OCI-M2 (cell line): Measurements from ENCODE around the gene TRIM32.

Source experiments
- DNase-seq: peaks from one replicate; lab custom pipeline; 2025; ENCODE audit not compliant: unreplicated experiment; lab: John Stamatoyannopoulos, UW

TRIM32 gene, protein sequence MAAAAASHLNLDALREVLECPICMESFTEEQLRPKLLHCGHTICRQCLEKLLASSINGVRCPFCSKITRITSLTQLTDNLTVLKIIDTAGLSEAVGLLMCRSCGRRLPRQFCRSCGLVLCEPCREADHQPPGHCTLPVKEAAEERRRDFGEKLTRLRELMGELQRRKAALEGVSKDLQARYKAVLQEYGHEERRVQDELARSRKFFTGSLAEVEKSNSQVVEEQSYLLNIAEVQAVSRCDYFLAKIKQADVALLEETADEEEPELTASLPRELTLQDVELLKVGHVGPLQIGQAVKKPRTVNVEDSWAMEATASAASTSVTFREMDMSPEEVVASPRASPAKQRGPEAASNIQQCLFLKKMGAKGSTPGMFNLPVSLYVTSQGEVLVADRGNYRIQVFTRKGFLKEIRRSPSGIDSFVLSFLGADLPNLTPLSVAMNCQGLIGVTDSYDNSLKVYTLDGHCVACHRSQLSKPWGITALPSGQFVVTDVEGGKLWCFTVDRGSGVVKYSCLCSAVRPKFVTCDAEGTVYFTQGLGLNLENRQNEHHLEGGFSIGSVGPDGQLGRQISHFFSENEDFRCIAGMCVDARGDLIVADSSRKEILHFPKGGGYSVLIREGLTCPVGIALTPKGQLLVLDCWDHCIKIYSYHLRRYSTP

DNA sequence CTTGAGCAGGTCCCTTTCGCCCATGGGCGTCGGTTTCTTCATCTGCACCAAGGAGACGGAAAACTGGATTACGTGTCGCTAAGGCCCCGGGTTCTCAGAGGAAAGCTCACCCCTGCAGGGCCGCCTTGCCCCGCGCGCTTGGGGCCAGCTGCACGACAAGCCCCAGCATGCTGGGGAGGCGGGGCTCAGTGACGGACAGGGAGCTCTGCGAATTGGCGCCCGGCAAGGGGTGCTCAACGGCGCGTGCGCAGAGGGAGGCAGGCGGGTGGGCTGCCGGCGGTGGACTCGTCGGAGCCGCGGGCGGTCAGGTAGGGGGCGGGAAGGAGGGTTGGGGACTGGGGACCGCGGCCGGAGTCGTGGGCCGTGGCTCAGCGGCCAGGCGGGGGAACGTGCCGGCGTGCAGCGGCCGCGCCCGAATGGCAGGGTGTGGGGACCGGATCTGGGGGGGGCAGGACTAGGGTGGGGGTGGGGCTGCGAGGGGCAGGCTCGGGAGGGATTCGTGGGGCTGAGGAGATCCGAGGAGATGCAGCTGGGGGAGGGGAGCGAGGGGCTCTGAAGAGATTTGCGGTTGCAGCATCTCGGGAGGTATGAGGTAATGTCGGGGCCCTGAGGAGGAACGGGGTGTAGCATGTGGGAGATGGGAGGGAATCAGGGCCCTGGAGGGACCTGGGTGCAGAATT, at the start of gene TRIM32:
TSS of gene TRIM32 (plus strand) at position 232 of the 680 bp plus-strand sequence. CDS start 10,438 bp downstream, outside the sequence.
- DNase-seq: no peak

DNA sequence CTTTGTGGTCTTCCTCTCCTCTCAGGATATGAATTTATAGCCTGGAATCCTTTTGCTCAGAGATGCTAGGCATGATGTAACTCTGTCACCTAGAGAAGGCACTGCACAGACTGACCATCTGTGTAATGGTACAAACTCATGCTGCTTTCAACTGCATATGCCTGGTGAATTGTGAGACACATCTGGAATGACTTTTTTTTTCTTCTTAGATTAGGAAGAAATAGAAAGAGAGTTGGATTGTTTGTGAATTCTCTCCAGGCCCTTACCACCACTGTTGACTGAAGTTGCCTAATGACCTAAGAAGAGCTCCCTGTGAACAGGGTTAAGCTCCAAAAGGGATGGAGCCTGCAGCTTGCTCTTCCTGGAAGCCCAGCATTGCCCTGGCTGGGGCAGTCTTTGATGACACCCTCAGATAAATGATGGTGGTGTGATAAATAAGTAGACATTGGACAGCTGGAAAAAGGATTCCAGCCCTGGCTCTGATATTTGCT, 47.8 kb upstream of the TRIM32 start:
- no peak for DNase-seq

DNA sequence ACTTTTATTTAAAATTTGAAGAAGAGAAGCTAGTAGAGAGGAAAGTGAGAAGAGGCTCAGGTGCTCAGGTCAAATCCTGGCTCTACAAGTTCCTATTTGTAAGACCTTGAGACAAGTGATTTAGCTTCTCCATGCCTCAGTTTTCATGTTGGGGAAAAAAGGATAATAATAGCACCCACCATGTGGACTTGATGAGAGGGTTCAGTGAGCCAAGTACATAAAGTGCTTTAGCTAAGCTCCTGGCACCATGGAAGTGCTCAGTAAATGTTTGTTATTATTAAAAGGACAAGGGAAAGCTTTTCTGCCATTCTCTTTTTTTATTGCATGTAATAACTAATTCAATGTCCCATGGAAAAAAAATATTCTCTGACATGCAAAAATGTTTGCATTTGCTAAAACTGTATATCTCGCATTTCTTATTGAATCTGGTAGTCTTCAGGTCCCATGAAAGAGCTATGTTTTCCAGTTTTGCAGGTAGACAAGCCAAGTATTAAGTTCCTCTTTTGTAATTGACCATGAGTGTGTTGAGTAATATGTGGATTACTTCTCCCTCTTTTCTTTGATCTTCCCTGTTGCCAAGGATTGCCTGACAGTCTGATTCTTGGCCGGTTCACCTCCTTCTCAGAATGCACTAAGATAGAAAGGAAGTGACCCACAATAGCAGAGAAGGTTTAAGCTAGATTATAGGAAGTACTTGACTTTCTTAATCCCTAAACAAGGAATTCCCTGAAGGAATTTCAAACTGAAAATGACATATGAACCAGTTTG, 45.6 kb upstream of the TRIM32 start:
- DNase-seq: no peak

DNA sequence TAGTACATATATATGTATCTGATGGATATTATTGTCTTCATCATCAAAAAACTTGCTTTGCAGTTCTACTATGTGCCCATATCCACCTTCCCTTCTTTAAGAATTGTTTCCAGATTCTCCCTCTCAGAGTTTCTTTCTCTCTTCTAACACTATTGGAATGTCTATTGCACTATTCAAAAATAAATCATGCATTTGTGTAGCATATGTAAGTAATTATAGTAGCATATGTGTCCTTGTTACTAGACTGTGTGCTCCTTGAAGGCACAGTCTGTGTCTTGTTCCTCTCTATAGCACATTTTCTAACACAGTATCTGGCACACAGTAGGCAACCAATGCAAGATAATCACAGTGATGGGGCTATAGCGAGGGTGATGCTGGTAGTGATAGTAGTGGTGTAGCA, 43.4 kb upstream of the TRIM32 start:
- no peak for DNase-seq

DNA sequence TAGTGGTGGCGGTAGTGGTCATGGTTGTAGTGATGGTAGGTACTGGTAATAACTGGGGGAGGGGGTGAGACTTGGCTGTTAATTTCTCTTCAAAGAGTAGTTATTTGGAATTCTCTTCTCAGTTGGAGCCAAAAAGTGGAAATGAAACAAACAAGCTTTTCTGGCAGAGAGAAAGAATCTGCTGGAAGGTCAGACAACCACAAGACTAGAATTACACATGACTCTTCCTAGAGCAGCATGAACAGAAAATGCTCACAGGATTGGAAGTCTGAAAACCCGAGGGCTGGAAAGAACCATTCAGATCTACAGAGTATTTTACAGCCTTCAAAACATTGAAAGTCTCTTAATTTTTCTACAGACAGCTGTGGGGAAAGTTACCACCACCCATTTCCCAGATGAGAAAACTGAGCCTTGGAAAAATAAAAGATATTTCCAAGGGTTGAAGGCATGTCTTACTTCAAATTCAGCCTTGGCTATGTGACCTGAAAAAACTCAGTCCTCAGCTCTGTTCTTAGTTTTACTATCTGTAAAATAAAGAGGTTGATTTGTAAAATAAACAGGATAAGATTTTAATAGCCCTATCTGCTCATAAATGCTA, 42.9 kb upstream of the TRIM32 start:
- no peak for DNase-seq

DNA sequence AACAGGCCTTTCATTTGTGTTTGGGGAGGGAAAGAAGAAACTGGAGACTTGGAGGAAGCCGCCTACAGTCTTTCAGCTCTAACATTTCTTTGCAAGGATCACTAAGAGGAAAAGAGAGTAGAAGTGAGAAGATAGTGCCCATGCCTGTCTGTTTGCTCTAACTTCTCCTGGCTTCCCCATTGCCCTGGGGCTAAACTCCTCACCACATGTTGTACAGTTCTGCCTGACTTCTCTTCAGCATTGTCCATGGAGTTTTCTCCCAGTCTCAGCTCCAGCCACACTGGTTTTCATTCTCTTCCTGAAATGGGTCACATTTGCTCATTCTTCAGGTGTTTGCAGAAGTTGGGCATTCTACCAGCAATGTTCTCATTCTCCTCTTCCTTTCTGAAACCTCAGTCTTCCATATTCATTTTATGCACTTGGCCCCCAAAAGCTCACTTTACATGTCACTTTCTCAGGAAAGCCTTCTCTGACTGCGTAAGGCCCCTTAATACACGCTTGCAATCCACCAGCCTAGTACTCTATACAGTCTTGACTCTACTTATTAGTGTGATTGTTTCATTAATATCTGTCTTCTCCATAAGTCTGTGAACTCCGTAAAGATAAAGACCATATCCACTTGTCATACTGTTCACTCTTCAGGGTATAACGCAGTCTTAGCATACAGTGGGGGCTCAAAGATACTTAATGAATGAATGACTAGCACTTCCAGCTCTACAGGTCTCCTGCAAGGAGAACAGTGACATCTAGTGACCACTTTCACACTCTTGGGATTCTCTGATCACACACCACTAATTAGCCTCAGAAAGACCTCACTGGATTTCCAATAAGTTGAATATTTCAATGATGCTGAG, 40.2 kb upstream of the TRIM32 start:
- DNase-seq: no peak

DNA sequence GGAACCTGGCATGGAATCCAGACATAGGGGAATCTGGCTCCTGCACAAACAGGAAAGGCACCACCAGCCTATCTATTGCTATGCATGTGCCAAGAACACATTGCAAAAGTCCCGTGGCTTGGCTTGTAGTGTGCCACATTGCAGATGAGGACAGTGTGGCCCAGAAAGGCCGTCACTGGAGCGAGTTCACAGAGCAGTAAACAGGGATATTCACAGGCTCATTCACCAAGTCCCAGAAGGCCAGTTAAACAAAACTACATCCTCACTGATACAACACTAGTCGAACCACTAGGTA, 39.6 kb upstream of the TRIM32 start:
- no peak for DNase-seq

DNA sequence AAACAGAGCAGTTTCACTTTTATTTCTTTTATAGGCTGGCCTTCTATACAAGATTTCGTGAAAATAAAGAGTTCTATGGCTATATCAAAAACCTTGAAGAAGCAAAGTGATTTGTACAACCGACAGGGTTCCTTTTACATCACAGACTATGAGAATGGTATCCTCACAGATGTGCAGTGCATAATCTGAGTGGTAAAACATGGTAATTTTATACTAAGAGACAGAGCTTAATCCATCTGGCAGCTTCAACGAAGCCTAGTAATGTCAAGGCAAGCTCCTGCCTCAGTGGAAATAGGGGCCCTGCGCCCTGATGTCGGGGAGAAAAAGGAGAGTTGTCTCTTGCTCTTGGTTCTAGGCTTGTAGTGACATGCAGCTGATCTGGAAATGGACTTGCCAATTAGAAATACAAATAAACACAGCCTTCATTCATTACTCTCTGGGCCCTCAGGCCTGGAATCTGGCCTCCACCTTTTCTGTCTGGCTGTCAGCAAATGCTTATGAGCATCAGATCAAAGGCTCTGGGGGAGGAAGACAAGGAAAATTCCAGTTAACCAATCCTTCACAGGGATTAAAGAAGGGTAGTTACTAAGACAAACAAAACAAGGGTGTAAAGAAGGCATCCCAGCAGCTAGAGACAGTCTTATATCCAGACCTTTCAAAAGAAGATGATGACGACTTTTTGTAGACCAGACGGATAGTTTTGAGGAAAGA, 33.6 kb upstream of the TRIM32 start:
- no peak for DNase-seq

DNA sequence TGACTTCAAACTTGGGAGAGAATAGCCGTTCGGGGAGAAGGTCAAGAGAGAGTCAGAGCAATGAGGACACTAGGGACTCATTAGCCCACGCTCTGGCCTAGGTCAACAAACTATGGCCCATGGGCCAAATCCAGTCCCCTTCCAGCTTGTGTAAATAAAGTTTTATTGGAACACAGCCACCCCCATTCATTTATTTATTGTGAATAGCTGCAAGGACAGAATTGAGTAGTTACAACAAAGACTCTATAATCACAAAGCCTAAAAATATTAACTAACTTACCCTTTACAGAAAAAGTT, 33.1 kb upstream of the TRIM32 start:
- no peak for DNase-seq

DNA sequence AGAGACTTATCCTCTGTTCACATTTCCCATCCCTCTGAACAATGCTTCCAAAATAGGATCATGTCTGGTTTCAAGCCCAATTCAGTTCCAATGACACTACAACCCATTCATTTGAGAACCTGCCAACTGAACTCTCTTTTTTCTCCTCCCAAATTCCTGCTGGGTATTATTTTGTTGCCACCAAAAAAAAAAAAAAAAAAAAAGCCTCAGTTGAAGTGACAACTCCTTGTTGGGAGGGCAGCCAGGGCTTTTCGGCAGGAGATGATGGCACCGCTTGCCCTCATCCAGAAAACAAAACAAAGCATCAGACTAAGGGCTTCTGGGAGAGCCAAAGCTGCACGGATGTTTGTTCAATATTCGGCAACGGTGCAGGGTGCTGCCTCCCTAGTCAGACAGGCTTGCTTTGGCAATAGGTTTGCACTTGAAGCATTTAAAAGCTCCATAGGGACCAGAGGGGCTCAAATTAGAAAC, 30.6 kb upstream of the TRIM32 start:
- DNase-seq: no peak

DNA sequence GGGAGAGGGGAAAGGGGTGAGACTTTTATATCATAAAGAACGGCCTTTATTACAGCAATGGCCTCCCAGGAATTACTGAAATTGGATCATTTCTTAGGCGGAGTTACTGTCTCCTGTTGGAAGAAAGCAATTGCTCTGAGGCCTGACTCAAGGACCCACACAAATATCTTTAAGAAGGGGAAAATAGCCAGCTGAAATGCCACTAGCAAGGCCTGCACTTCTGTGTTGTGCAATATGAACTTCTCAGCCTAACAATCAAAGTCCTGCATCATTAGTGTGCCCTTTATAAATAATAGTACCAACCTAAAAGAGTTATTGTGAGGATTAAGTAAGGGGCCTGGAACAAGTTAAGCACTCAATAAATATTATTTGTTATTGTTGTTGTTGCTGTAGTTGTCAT, 30.1 kb upstream of the TRIM32 start:
- no peak for DNase-seq

DNA sequence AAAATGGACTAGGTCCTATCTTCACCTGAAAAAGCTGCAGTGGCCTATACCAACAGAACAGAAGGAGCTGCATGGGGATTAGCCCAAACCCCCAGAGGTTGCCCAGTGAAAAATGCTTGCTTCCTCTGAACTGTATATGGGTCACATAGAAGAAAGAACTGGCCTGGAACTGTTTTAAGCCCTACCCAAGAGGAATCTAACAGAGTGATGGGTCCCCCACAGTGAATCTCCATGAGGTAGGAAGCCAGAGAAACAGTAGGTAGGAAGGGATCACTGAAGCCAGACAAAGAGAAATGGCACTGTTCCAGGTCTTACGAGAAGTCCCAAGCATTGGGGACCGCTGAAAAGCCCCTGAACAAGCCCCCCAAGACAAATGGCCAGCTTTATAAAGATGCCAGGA, 28.8 kb upstream of the TRIM32 start:
- DNase-seq: no peak

DNA sequence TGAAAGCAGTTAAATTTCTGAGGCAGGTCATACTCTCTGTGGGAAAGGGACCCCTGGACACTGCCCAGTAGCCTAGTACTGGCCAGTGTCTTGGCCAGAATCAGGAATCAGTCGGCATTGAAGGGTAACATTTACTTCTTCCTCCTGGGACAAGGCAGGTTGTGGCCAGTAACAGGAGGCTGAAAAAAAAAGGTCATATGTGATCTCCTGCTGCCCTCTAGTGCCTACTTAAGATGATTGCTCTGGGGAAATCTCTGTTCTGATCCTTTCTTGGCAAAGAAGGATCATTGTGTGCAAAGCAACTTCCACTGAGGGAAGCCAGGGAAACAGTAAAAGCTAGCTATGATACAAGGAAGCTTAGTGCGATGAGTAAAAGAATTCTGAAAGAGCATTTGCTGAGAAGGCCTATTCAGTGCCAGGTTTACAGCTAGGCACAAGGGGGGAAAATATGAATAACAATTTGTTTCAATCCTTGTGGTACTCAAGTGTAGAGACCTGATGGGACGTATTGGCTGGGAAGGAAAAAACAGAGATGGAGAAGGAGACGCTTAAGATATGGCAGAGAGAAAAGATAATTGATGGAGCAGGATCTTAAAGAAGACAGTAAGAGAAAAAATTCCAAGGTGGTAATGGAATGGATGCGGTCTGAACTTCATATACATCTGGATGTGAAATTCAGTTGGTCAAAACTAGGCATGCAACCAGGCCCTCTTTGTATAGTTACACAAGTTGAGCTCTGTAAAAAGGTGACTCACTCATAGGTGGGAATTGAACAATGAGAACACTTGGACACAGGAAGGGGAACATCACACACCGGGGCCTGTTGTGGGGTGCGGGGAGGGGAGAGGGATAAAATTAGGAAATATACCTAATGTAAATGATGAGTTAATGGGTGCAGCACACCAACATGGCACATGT, 25.8 kb upstream of the TRIM32 start:
- no peak for DNase-seq

DNA sequence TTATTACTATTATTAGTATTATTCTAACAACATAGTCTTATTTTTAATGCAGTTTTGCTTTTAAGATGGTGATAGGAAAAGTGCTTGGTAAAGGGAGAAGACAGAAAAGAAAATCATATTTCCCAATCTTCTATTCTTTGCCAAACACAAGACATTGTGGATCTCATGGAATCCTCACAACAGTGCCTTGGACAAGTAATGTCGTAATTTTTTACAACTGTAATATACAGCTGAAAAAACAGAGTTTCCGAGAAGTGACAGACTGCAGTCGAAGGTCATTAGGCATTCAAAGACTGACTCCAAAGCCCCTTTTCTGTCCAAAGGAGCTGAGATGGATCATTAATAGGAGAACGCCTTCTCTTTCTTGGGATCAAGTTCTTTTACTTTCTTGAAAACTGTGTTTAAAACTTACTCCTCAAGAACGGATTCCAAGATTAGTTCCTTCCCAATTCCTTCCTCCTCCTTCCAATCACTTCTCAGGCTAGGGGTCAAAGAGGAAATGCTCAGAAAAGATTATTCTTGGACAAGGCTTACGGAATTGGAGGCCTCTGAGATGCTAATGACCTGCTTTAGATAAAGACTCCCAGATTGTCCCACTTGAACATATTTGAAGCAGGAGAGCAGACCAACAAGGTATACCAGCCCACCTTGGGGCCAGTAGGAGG, 24.3 kb upstream of the TRIM32 start:
- DNase-seq: no peak

DNA sequence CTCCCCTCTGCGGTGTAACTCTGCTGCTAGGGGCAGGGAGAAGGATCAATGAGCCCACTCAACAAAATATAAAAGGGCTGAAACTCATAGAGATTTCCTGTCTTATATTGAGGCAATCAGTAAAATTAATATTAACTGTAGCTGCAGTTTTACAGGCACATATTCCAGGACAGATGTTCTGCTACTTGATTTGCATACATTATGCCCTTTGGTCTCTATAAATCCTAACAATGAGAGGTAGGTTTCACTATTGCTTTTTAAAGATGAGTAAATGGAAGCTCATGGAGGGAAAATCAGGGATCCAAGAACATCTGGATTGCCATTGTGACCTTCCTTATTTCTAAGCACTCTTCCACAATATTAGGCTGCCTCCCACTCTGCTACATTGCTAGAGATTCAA, 23.5 kb upstream of the TRIM32 start:
- no peak for DNase-seq

DNA sequence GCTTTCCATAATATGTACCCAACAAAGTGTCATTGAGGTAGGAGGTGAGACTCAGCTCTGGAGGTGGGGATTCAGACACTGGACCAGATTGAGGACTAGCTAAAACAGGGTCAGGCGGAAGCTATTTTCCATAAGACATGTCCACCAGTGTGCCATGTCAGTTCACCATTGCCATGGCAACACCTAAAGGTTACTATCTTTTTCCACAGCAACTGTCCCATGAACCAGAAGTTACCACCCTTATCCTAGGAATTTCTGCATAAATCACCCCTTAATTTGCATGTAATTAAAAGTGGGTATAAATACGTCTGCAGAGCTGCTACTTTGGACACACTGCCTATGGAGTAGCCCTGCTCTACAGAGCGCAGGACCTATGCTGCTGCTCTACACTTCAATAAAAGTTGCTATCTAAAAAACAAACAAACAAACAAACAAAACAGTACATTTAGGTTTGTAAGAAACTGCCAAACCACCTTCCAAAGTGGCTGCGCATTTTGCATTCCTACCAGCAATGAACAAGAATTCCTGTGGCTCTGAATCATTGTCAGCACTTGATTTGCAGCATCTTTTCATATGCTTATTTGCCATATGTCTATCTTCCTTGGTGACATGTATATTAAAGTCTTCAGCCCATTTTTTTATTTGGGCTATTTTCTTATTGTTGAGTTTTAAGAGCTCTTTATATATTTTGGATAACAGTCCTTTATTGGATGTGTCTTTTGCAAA, 18.0 kb upstream of the TRIM32 start:
- DNase-seq: no peak

DNA sequence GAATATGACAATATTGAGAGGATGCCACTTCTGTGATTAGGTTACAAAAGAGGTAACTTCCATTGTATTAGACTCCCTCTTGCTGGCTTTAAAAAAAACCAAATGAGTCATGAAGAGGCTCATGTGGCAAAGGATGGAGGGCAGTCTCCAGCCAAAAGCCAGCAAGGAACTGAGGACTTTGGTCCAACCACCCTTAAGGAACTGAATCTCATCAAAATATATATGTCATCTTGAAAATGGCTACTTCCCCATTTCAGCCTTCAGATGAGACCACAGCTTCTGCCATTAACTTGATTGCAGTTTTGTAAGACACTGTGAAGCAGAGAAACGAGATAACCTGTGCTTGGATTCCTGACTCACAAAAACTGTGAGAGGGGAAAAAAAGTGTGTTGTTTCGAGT, 15.5 kb upstream of the TRIM32 start:
- DNase-seq: no peak
